Hematopoietic multipotent progenitor cell treated with erythropoietin and hydrocortisone succinate and interleukin-3 and kit ligand, for 8 days (in vitro differentiated cells): ENCODE measurements around the gene GSTO2.

ENCODE experiments used
- DNase-seq: peaks from one replicate; pipeline ENCODE4 v3.0.0-alpha.2; 2015

Gene GSTO2

GRCh38 chr10:104286939-104287338, 18.0 kb downstream of the GSTO2 start:
- no peak for DNase-seq

GRCh38 chr10:104288355-104288754, 19.4 kb downstream of the GSTO2 start:
- no peak for DNase-seq

DNA sequence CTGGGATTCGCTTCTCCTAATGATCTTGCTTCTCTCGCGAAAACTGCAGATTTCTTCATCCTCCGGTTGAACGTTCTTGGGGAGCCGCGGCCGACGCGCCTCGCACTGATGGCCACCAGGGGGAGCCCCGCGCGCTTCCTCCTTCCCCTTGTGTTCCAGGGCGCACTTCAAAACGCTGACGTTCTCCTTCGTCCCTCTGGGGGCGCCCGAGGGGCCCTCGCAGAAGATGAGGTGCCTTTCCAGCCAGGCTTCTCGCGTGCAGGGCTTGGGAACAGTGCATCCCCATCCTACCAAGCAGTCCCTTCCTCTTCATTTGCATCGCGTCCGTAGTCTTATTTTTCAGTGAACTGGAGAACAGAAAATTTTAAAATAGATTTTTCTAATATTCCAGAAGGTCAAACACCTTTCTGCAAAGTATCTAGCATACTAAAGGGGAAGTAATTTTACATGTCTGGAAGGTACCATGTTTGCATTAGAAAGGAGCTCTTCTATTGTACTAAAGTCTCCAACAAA, 22.5 kb downstream of the GSTO2 start:
- DNase-seq = peak; percentile 89

- no peak for DNase-seq
Observed at GRCh38 chr10:104293011-104293410, 24.0 kb downstream of the GSTO2 start.

DNA sequence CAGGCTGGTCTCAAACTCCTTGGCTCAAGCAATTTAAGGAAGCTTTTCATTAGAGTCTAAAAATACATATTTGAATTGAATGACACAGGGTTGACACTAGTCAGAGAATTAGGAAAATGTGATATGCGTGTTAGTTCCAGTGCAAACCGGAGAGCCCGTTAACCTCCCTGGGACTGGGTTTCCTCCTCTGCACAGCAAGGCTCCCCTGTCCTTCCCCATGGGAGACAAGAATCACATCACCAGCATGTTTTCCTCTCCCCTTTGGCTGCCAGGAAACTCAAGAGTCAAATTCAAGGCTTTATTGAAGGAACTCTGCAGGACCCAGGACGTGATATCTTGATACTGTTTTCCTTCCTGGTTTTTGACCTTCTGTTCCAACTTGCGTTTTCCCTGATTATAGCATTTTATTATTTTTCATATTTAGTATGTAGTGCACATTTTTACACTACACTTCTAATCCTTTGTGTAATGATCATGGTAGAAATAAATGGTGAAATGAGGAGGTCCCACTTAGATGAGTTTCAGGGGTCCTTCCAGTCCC, 24.9 kb downstream of the GSTO2 start:
- no peak for DNase-seq

DNA sequence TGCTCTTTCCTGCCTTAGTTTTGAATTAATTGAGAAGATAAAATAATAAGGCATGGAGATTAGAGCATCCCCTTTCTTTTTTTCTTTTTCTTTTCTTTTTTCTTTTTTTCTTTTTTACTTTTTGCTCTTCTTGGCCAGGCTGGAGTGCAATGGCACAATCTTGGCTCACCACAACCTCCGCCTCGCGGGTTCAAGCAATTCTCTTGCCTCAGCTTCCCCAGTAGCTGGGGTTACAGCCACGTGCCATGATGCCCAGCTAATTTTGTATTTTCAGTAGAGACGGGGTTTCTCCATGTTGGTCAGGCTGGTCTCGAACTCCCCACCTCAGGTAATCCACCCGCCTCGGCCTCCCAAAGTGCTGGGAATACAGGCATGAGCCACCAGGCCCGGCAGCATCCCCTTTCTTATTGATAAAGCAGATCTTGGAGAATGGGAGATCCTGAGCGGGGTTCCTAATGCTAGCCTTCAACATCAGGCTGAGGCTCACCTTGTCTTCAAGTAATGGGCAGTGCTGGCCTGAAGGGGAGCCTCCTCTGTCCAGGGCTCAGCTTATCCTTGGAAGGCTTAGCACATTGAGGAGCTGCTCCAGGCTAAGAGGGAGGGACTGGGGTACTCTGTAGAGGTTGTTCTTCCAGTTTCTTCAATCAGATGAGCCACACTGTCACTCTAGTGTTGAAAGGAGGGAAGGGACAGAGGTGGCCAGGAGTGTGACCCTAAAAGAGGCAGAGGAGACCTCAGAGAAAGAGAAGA, 27.9 kb downstream of the GSTO2 start:
- no peak for DNase-seq

DNA sequence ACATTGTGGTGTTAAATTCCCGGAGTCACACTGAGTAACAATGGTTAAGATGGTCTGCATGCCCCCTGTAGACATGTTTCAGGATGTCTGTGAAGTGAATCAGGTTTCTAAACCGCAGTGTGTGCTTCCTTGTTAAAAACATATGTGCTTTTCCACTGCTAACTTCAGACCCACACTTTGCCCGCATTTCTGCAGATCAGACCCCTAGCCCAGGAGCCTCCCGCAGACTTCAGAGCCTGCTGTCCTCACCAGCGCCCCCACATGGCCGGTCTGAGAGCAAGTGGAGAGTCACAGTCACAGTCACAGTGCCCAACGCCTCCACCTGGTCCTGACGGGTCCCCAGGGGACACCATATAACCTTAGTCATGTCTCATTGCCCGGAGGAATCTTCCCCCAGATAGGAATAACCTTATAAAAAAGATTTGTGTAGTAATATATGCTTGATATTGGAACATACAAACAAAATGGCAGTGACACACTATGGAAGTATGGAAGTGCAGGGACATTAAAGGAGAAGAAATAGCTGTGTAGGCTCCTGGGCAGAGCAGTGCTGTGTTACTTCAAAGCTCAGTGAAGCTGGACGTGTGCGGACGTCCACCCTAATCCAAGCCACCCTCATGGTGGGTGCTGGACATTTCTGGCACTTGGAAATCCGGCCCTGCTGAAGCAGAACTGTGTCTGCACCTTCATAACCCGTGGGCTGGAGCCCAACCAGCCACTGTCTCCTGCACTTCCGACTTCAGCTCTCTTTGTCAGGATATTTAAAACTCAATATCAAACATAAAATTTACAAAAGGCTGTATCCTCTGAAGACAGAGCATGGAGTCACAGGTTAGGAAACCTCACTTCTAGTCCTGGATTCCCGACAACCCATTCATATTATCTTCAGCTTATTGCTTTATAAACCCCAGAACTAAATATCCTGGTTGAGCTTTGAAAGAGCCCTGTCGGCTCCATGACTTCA, 29.0 kb downstream of the GSTO2 start:
- DNase-seq = peak; percentile 26

GRCh38 chr10:104299031-104299904, 30.3 kb downstream of the GSTO2 start:
- no peak for DNase-seq

GRCh38 chr10:104300002-104300735, 31.2 kb downstream of the GSTO2 start:
- no peak for DNase-seq

- no peak for DNase-seq
Observed at GRCh38 chr10:104300736-104301292, 31.8 kb downstream of the GSTO2 start.

GRCh38 chr10:104301907-104302690, 33.1 kb downstream of the GSTO2 start:
- no peak for DNase-seq

- DNase-seq = no peak
Observed at GRCh38 chr10:104303594-104304355, 34.8 kb downstream of the GSTO2 start.

GRCh38 chr10:104304356-104304745, 35.4 kb downstream of the GSTO2 start:
- no peak for DNase-seq

DNA sequence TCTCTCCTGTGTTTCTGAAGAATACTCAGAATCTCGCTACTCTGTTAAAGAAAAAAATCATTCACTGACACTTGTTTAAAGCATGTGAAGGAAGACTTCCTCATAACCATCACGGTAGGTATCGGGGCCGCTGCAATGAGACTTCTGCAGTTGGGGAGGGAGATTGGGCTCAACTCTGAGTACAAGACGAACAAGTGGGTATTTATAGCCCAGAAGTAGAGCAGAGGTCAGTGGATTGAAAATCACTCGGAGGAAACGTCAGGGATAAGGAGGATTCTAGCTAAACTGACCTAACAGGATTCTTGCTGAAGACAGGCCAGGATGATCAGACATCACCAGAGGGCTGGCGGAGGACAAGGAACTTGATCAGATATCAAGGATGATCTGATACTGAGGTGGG, 35.9 kb downstream of the GSTO2 start:
- no peak for DNase-seq

GRCh38 chr10:104306897-104307296, 37.9 kb downstream of the GSTO2 start:
- DNase-seq = no peak

DNA sequence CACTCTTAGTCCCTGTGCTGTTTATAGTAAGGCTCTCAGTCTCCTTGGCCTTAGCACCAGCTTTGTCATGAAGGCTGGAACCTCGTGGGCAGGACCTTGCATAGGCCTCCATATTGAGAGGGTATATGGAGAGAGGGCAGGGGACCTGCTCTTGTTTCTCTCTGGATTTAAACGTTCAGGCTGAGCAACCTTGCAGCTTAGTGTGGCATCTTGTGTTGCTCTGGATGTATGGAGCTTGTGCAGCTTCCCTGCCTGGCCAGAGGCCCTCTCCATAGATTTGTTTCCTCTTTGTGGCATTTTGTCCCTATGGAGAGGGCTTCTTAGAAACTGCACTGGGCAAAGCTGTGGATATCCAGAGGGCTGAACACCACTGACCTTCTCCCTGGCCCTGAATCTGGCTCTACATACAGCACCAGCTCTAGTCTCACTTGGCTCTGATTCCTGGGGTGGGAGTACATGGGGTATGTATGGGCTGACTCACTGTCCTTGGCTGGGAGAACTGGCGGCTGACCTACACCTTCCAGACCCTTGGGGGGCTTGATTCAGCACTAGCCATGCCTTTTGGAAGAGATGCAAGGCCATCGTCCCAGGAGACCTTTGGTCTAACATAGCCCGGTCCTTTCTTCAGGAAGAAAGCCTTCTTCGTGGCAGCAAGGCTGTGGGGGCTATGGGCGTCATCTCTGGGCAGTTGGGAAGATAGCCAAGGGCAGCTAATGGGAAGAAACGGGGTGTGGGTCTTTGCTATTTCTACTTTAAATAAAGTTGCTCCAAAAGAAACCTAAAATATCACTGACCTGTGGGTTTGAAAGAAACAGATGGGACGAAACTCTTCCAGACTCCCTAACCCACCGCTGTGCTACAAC, 38.8 kb downstream of the GSTO2 start:
- no peak for DNase-seq

GRCh38 chr10:104308439-104308903, 39.5 kb downstream of the GSTO2 start:
- DNase-seq = no peak
